OCI-LY1 (cell line): ENCODE data around the gene HSP90AB1.

Source experiments
- H2AFZ ChIP-seq: fragments of 200-600 bp; sonication (generic), shearing (Covaris generic); 2 replicates; pipeline ENCODE4 v1.6.0; 2014; ENCODE audit warnings: antibody characterized with exemption, mild to moderate bottlenecking, low read length
- H3F3A ChIP-seq: fragments of 200-600 bp; sonication (generic), shearing (Covaris generic); 2 replicates; pipeline ENCODE4 v1.6.0; 2014; ENCODE audit warnings: mild to moderate bottlenecking, antibody characterized with exemption, low read length, moderate library complexity; ENCODE audit not compliant: insufficient read depth
- H3K27ac ChIP-seq: fragments of 200-600 bp; sonication (generic); 2 replicates; pipeline ENCODE4 v1.5.1; 2014; ENCODE audit warnings: low read length, mixed run types, mild to moderate bottlenecking, low read depth; ENCODE audit not compliant: poor library complexity, severe bottlenecking
- H3K27me3 ChIP-seq: fragments of 200-600 bp; sonication (generic); 2 replicates; pipeline ENCODE4 v1.6.0; 2014; ENCODE audit warnings: antibody characterized with exemption, mild to moderate bottlenecking, low read length, moderate library complexity; ENCODE audit not compliant: insufficient read depth
- H3K36me3 ChIP-seq: fragments of 200-600 bp; sonication (generic); 2 replicates; pipeline ENCODE4 v1.6.1; 2014; ENCODE audit warnings: mild to moderate bottlenecking, antibody characterized with exemption, low read length, moderate library complexity, mixed read lengths; ENCODE audit not compliant: insufficient read depth
- H3K4me1 ChIP-seq: fragments of 200-600 bp; sonication (generic); 2 replicates; pipeline ENCODE4 v1.5.1; 2014; ENCODE audit warnings: mild to moderate bottlenecking, low read length, moderate library complexity; ENCODE audit not compliant: insufficient read depth, severe bottlenecking
- H3K4me2 ChIP-seq: fragments of 200-600 bp; sonication (generic), shearing (Covaris generic); 2 replicates; pipeline ENCODE4 v1.6.1; 2014; ENCODE audit warnings: low read length
- H3K4me3 ChIP-seq: fragments of 200-600 bp; sonication (generic); 2 replicates; pipeline ENCODE4 v1.5.1; 2014; ENCODE audit warnings: low read length, low read depth, mild to moderate bottlenecking, mixed read lengths; ENCODE audit not compliant: poor library complexity, severe bottlenecking
- H3K79me2 ChIP-seq: fragments of 200-600 bp; shearing (Covaris generic); 2 replicates; pipeline ENCODE4 v1.6.1; 2016; ENCODE audit warnings: mixed run types, low read length, mixed read lengths; ENCODE audit not compliant: insufficient read depth
- H3K9ac ChIP-seq: fragments of 200-600 bp; sonication (generic), shearing (Covaris generic); 2 replicates; pipeline ENCODE4 v1.6.1; 2014; ENCODE audit warnings: mild to moderate bottlenecking, low read length, mixed read lengths
- H3K9me2 ChIP-seq: fragments of 200-600 bp; sonication (generic), shearing (Covaris generic); 2 replicates; pipeline ENCODE4 v1.6.1; 2014; ENCODE audit warnings: low read depth, mild to moderate bottlenecking, low read length, mixed read lengths
- H3K9me3 ChIP-seq: fragments of 200-600 bp; shearing (Covaris generic); 2 replicates; pipeline ENCODE4 v1.6.1; 2014; ENCODE audit warnings: low read length, mixed read lengths
- H4K20me1 ChIP-seq: fragments of 200-600 bp; sonication (generic), shearing (Covaris generic); 2 replicates; pipeline ENCODE4 v1.6.0; 2016; ENCODE audit warnings: mild to moderate bottlenecking, low read length; ENCODE audit not compliant: insufficient read depth
- CTCF ChIP-seq: fragments of 200-600 bp; sonication (generic), shearing (Covaris generic); IDR thresholded peaks from 2 replicates; pipeline ENCODE4 v1.5.1; 2017; ENCODE audit warnings: mild to moderate bottlenecking, antibody characterized with exemption, low read length, moderate library complexity, mixed read lengths
- EZH2 ChIP-seq: fragments of 200-600 bp; sonication (generic), shearing (Covaris generic); IDR thresholded peaks from 2 replicates; pipeline ENCODE4 v1.8.0; 2017; ENCODE audit warnings: borderline replicate concordance, mixed run types, mild to moderate bottlenecking, antibody characterized with exemption, low read length, moderate library complexity, mixed read lengths

The HSP90AB1 gene

GRCh38 chr6:44221961-44222335 lies 25.0 kb upstream of the HSP90AB1 start:
- Histone ChIP-seq H3K4me2 (no peak overlapping the region), H3F3A (peaks cover 10% of the 10 kb centered on the region), H3K27me3 (no peaks in the 10 kb centered on the region), H2AFZ (no peak overlapping the region), H4K20me1 (no peaks in the 10 kb centered on the region), H3K4me3 (no peak overlapping the region), H3K9me2 (no peaks in the 10 kb centered on the region), H3K9me3 (no peaks in the 10 kb centered on the region), H3K27ac (peak overlapping the region; percentile 74), H3K9ac (no peak overlapping the region), H3K36me3 (no peaks in the 10 kb centered on the region), H3K79me2 (no peaks in the 10 kb centered on the region), H3K4me1 (peaks cover 61% of the 10 kb centered on the region)
- no peak for TF ChIP-seq CTCF
- no peak for TF ChIP-seq EZH2

GRCh38 chr6:44222486-44223318 lies 24.2 kb upstream of the HSP90AB1 start:
- H3K4me2 ChIP-seq = peak overlapping the region; percentile 87
- H3K9me2 ChIP-seq = no peaks in the 10 kb centered on the region
- peak overlapping the region; percentile 60; the same call in 1 of the 2 replicates for H3K9ac ChIP-seq
- H3K27ac ChIP-seq = no peak overlapping the region
- H3F3A ChIP-seq = peaks cover 10% of the 10 kb centered on the region
- H3K9me3 ChIP-seq = no peaks in the 10 kb centered on the region
- no peak overlapping the region for H2AFZ ChIP-seq
- H3K4me1 ChIP-seq = peaks cover 61% of the 10 kb centered on the region
- peak overlapping the region; percentile 89 for H3K4me3 ChIP-seq
- H4K20me1 ChIP-seq = no peaks in the 10 kb centered on the region
- TF ChIP-seq EZH2 = no peak
- TF ChIP-seq CTCF = no peak; the same call in 1 of the 2 replicates
- H3K36me3 ChIP-seq = no peaks in the 10 kb centered on the region
- H3K79me2 ChIP-seq = no peaks in the 10 kb centered on the region
- no peaks in the 10 kb centered on the region for H3K27me3 ChIP-seq

GRCh38 chr6:44223319-44224028 lies 23.4 kb upstream of the HSP90AB1 start, which contains the start of gene SLC29A1:
Gene SLC29A1 (plus strand): TSS chr6:44223595. CDS start chr6:44227314, 3,719 bp downstream.
- H4K20me1 ChIP-seq = no peaks in the 10 kb centered on the region
- H3K9me3 ChIP-seq = no peaks in the 10 kb centered on the region
- no peak for TF ChIP-seq EZH2
- no peak for TF ChIP-seq CTCF
- H2AFZ ChIP-seq = no peak within 1 kb of the TSS
- H3K9me2 ChIP-seq = no peaks in the 10 kb centered on the region
- H3F3A ChIP-seq = peaks cover 6% of the 10 kb centered on the region
- H3K4me2 ChIP-seq = peak within 1 kb of the TSS; percentile 87
- H3K79me2 ChIP-seq = no peaks in the 10 kb centered on the region
- peaks cover 55% of the 10 kb centered on the region for H3K4me1 ChIP-seq
- H3K27ac ChIP-seq = peak within 1 kb of the TSS; percentile 12
- H3K9ac ChIP-seq = peak within 1 kb of the TSS; percentile 93
- H3K4me3 ChIP-seq = peak within 1 kb of the TSS; percentile 89
- H3K36me3 ChIP-seq = peaks cover 1% of the 10 kb centered on the region; the same call in 1 of the 2 replicates
- H3K27me3 ChIP-seq = no peaks in the 10 kb centered on the region
